ENCODE results near the gene PET117.

GRCh38 chr20:18101125-18101810, 36.4 kb upstream of the PET117 start:
- TF ChIP-seq CTCF (IDR thresholded peaks at IDR 0.05) (no peak), EZH2 (IDR thresholded peaks at IDR 0.05; ENCODE audit: borderline replicate concordance, insufficient read depth, low read depth, low read length, poor library complexity, severe bottlenecking) (no peak)

Data from B cell (primary cell).